Right atrium auricular region (tissue), 2 donors: ENCODE results near the gene FIZ1. TPM values are rescaled to one million over a fixed set of nuclear protein-coding genes. Genes with fewer than 3 reads are reported as not detected.
"Not testable (repeated sequence)": the region's sequence is repeated elsewhere in the genome, so short reads cannot be mapped to it uniquely, and the experiment has no call there.

Experiments used
- DNase-seq: peaks from one replicate; pipeline ENCODE4 v3.0.0-alpha.2; 2019; ENCODE audit warnings: low spot score
- H3K27ac ChIP-seq, 2 donors: fragments of 200-600 bp; sonication (generic); 1 replicate in 1 of 2; 2 replicates in 1 of 2; pipeline ENCODE4 v1.5.1; 2016 to 2019
- H3K27me3 ChIP-seq, 2 donors: fragments of 200-600 bp; sonication (generic); one replicate each; pipeline versions ENCODE4 v1.5.1 to v1.6.0; 2017 to 2019
- H3K36me3 ChIP-seq: fragments of 200-600 bp; sonication (generic); one replicate; pipeline ENCODE4 v1.5.1; 2016
- H3K4me1 ChIP-seq, 2 donors: fragments of 200-600 bp; sonication (generic); one replicate each; pipeline versions ENCODE4 v1.5.1 to v1.6.0; 2017 to 2019
- H3K4me3 ChIP-seq, 2 donors: fragments of 200-600 bp; sonication (generic); 1 replicate in 1 of 2; 2 replicates in 1 of 2; pipeline ENCODE4 v1.5.1; 2017 to 2019; ENCODE audit warnings: mild to moderate bottlenecking in 1 of 2, moderate library complexity in 1 of 2
- H3K9me3 ChIP-seq, 2 donors: fragments of 200-600 bp; sonication (generic); one replicate each; pipeline ENCODE4 v1.5.1; 2019
- total RNA-seq, 2 donors: library from RNA; depleted of rRNA; stranded (reverse); fragments of >200 nt; gene quantifications; one replicate each; pipeline ENCODE4 v1.1.0, GENCODE V29; 2016
- TF ChIP-seq, protein P1 (sequence below), 2 donors: fragments of 200-600 bp; sonication (generic); IDR thresholded peaks; one replicate each; pipeline ENCODE4 v1.5.1; 2019; ENCODE audit warnings: antibody characterized with exemption in 2 of 2

The FIZ1 gene
- total RNA-seq, 2 donors from 2014 or later: 9.2 to 12.2 TPM

DNA sequence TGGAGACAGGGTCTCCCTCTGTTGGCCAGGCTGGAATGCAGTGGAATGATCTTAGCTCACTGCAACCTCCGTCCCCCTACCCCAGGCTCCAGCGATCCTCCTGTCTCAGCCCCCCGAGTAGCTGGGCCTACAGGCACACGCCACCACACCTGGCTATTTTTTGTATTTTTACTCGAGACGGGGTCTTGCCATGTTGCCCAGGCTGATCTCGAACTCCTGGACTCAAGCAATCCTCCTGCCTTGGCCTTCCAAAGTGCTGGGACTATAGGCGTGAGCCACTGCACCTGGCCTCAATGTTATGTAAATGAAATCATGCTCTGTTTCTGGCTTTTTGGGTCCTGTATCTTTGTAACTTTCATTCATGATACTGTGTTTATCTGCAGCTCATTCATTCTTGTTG is 10.6 kb downstream of the FIZ1 start:
- no peak overlapping the region for H3K4me3 ChIP-seq
- H3K4me1 ChIP-seq: peaks cover 0 to 29% of the 10 kb centered on the region in 2 donors
- H3K27me3 ChIP-seq: no peaks in the 10 kb centered on the region
- H3K36me3 ChIP-seq: peaks cover 9% of the 10 kb centered on the region
- no peak overlapping the region for H3K27ac ChIP-seq
- no peak for DNase-seq
- no peaks in the 10 kb centered on the region for H3K9me3 ChIP-seq
- TF ChIP-seq, protein P1, sequence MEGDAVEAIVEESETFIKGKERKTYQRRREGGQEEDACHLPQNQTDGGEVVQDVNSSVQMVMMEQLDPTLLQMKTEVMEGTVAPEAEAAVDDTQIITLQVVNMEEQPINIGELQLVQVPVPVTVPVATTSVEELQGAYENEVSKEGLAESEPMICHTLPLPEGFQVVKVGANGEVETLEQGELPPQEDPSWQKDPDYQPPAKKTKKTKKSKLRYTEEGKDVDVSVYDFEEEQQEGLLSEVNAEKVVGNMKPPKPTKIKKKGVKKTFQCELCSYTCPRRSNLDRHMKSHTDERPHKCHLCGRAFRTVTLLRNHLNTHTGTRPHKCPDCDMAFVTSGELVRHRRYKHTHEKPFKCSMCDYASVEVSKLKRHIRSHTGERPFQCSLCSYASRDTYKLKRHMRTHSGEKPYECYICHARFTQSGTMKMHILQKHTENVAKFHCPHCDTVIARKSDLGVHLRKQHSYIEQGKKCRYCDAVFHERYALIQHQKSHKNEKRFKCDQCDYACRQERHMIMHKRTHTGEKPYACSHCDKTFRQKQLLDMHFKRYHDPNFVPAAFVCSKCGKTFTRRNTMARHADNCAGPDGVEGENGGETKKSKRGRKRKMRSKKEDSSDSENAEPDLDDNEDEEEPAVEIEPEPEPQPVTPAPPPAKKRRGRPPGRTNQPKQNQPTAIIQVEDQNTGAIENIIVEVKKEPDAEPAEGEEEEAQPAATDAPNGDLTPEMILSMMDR (IDR thresholded peaks at IDR 0.05): no peak

DNA sequence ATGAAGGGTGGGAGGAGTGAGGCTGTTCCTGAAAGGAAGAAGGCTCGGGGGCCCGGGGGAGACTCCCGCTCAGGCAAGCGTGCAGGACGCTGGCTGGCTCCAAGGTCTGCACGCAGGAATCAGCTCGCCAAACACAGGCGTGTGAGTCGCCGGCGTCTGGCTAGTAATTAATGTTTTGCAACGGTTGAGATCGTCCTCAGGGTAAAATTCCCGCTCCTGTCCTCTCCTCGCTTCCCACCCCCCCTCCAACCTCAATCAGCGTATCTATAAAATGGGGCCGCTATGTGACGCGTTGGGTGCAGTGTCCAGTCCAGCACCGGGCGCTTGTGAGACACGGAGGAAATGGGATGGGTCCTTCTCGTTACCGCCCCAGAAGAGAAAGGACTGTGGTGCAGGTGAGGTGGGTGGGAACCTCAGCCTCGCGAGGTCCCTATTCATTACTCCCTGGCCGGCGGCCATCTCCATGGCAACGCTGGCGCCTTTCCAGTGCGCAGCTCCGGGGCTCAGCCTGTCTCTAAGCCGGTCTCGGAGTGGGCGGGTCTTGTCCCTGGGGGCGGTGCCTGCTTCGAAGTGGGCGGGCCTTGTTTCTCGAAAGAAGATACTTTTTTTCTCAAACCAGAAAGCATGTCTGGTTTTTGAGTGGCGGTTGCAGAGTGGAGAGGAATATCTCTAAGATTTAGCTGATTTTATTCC is 12.2 kb downstream of the FIZ1 start:
- Histone ChIP-seq H3K4me3 (peak overlapping the region; percentile 18 to 48), H3K4me1 (peaks cover 0 to 29% of the 10 kb centered on the region in 2 donors), H3K9me3 (no peaks in the 10 kb centered on the region), H3K27me3 (no peaks in the 10 kb centered on the region), H3K36me3 (peaks cover 6% of the 10 kb centered on the region), H3K27ac (no peak overlapping the region)
- peak; percentile 91 for DNase-seq
- TF ChIP-seq, protein P1 (IDR thresholded peaks at IDR 0.05): no peak

DNA sequence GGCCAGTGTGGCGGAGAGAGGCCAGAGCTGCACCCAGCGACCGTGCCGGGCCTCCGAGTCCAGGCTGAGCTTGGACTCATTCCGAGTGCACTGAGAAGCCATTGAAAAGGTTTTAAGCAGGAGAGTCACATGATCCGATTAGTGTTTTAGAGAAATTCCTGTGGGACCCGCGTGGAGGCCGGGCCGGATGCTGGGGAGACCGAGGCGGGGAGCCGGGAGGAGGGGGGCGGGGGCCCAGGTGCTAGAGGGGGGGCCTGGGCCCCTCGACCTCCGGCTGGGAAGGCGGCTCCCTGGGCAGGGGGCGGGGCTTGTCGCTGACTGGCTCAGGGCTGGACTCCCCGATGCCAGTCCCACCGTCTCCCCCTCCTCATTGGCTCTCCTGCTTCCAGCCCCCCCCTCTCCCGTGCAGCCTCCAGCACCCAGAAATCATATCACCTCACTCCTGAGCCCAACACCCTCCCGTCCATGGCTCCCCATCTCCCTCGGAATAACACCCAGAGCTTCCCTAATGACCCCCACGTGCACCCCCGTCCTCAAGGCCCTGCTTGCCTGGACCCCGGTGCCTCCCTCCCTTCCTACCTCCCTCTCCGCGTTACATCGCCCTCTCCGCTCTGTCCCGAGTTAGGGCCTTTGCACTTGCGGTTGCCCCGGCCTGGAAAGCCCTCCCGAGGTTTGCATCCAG is 13.5 kb downstream of the FIZ1 start:
- TF ChIP-seq, protein P1 (IDR thresholded peaks at IDR 0.05): no peak
- Histone ChIP-seq H3K36me3 (no peaks in the 10 kb centered on the region), H3K27ac (peak overlapping the region; percentile 65 to 67), H3K4me1 (peaks cover 0 to 41% of the 10 kb centered on the region in 2 donors), H3K4me3 (peak overlapping the region; percentile 38 to 45), H3K9me3 (no peaks in the 10 kb centered on the region), H3K27me3 (no peaks in the 10 kb centered on the region)
- peak; percentile 61 for DNase-seq

DNA sequence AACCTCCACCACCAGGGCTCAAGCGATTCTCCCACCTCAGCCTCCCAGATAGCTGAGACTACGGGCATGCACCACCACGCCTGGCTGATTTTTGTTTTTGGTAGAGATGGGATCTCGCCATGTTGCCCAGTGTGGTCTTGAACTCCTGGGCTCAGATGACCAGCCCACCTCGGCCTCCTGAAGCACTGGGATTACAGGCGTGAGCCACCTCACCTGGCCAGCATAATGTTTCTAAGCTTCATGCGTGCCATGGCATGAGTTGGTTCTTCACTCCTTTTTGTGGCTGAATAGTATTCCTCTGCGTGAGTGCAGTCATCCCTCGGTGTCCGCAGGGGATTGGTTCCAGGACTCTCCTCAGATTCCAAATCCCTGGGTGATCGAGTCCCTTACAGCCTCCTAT is 14.4 kb downstream of the FIZ1 start:
- Histone ChIP-seq H3K27me3 (no peaks in the 10 kb centered on the region), H3K4me1 (peaks cover 0 to 41% of the 10 kb centered on the region in 2 donors), H3K9me3 (no peaks in the 10 kb centered on the region), H3K4me3 (no peak overlapping the region), H3K27ac (peak overlapping the region in 1 of 2 donors; percentile 65), H3K36me3 (no peaks in the 10 kb centered on the region)
- no peak for DNase-seq
- TF ChIP-seq, protein P1 (IDR thresholded peaks at IDR 0.05): no peak

DNA sequence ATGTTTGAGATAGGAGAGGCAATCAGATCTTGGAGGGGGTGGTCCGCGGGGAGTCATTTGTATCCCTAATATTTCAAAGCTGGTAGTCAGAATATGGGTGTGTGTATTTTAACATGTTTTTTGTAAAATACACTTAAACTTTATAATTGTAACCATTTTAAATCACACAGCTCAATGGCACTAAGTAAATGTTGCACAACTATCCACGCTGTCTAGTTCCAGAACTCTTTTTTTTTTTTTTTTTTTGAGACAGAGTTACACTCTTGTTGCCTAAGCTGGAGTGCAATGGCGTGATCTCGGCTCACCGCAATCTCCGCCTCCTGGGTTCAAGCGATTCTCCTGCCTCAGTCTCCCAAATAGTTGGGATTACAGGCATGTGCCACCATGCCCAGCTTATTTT is 15.4 kb downstream of the FIZ1 start:
- not testable (repeated sequence) for H3K27me3 ChIP-seq, H3K36me3 ChIP-seq, DNase-seq, H3K9me3 ChIP-seq, H3K27ac ChIP-seq, H3K4me3 ChIP-seq
- H3K4me1 ChIP-seq: peaks cover 0 to 41% of the 10 kb centered on the region in 2 donors

DNA sequence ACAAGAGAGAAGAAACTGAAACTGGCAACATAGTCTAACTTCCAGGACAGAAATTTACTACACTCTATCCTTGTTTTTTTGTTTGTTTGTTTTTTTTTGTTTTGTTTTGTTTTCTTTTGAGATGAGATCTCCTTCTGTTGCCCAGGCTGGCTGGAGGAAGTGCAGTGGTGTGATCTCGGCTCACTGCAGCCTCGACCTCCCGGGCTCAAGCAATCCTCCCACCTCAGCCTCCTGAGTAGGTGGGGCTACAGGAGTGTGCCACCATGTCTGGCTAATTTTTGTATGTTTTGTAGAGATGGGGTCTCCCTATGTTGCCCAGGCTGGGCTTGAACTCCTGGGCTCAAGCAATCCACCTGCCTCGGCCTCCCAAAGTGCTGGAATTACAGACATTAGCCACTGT is 17.0 kb downstream of the FIZ1 start:
- H3K36me3 ChIP-seq, H3K27me3 ChIP-seq, DNase-seq, H3K4me3 ChIP-seq, H3K27ac ChIP-seq, H3K9me3 ChIP-seq: not testable (repeated sequence)
- peaks cover 0 to 32% of the 10 kb centered on the region in 2 donors for H3K4me1 ChIP-seq
